ENCODE measurements around the gene MTMR12.

GRCh38 chr5:32193591-32193990, 119.1 kb downstream of the MTMR12 start:
- TF ChIP-seq CTCF (conservative IDR thresholded peaks at IDR 0.05; ENCODE audit: low read depth in 2 of 2) (no peak), ETS1 (IDR thresholded peaks at IDR 0.05) (no peak), POLR2AphosphoS5 (IDR thresholded peaks at IDR 0.05; ENCODE audit: low read depth) (no peak), EZH2phosphoT487 (IDR thresholded peaks at IDR 0.05; ENCODE audit: unreplicated experiment) (no peak), EZH2 (IDR thresholded peaks at IDR 0.05; ENCODE audit: low read depth, unreplicated experiment) (no peak), REST (IDR thresholded peaks at IDR 0.05; ENCODE audit: unreplicated experiment) (no peak), JUNB (IDR thresholded peaks at IDR 0.05; ENCODE audit: unreplicated experiment) (no peak), ZNF331 (CRISPR knock-in tag; IDR thresholded peaks at IDR 0.05; ENCODE audit: low read depth) (no peak), CREB1 (CRISPR knock-in tag; IDR thresholded peaks at IDR 0.05; ENCODE audit: low read depth) (no peak), NANOG (IDR thresholded peaks at IDR 0.05; ENCODE audit: borderline replicate concordance) (no peak), ZNF462 (CRISPR knock-in tag; IDR thresholded peaks at IDR 0.05) (no peak)

Measured in GM23338 (cell line).